GM21390 (cell line): ENCODE results near the gene CBLL1.

Experiments
- ATAC-seq: cut with Tn5 transposase; IDR thresholded peaks from one replicate; pipeline ENCODE4 v1.9.1; 2021; ENCODE audit not compliant: unreplicated experiment

The CBLL1 gene, protein sequence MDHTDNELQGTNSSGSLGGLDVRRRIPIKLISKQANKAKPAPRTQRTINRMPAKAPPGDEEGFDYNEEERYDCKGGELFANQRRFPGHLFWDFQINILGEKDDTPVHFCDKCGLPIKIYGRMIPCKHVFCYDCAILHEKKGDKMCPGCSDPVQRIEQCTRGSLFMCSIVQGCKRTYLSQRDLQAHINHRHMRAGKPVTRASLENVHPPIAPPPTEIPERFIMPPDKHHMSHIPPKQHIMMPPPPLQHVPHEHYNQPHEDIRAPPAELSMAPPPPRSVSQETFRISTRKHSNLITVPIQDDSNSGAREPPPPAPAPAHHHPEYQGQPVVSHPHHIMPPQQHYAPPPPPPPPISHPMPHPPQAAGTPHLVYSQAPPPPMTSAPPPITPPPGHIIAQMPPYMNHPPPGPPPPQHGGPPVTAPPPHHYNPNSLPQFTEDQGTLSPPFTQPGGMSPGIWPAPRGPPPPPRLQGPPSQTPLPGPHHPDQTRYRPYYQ

DNA sequence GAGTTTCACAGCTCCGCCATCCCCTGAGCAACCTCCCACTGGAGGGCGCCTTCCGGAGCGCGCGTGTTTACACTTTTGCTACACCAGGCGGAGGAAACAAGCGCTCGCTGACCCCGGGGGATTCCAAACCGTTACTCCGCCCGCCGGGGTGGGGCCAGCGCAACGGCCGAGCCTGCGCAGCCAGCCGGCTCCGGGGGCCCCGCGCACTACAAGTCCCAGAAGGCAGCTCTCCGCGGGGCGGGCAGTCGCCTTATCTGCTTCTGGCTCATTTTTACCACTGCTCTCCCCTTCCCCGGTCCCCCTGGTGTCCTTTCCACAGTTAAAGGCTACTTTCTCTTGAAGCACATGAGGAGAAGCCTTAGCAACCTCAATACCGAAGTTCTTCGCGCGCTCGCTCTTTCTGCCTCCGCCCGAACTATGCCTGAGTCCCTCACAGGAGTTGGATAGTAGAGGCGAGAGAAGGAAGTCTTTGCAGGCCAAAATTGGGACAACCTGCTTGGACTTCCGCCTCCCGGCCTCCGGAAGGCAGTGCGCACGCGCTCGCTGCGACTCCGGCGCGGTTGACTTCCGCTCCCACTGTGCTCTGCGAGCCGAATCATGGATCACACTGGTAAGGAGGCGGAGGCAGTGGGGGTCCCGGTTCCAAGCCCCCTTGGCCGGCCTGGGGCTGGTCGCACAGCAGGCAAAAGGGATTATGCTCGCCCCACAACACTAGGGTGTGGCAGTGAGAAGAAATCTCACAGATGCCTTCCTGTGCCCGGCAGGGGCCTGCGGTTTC is at the start of gene CBLL1:
Gene CBLL1 (plus strand): TSS at position 576 of the 778 bp plus-strand sequence. CDS start 22 bp downstream, at position 598.
- ATAC-seq: peak; percentile 89

DNA sequence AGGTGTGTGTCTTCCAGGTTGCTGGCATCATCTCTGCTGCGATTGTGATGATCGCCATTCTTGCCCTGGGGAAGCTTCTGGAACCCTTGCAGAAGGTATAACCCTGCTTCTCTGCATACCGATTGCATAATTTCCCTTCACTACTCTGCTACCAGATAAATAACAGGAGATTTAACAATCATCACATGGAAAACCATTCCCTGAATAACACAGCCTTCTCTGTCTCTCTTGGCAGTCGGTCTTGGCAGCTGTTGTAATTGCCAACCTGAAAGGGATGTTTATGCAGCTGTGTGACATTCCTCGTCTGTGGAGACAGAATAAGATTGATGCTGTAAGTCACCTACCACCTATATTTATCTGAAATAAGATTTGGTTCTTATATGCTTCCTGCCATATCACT is 49.6 kb upstream of the CBLL1 start:
- ATAC-seq: no peak

DNA sequence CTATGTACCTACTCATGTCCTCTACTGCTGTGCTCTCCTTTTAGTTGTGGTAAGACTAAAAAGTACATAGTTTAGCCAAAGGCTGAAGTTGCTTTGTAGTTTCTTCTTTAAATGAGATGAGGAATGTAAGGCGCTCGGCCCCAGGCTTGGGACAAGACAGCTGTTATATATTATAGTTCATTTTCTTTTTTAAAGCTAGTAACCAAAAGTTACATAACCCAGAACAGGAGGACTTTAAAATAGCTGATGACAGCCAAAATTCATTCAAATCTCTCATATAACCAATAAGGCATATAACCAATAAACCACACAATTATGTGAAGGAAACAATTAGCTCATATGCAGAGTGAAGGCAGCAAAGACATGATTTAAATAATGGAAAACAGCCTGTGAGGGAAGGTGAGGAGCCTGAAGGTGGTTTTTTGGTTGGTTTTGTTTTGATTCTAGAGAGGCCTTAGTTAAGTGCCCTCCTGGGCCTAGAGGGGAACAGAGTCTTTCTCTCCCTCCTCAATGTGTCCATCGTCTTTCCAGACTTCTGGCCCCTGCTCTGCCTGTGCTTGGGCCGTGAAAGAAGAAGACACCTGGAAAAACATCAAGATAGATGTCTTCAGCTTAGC is 47.5 kb upstream of the CBLL1 start:
- no peak for ATAC-seq

DNA sequence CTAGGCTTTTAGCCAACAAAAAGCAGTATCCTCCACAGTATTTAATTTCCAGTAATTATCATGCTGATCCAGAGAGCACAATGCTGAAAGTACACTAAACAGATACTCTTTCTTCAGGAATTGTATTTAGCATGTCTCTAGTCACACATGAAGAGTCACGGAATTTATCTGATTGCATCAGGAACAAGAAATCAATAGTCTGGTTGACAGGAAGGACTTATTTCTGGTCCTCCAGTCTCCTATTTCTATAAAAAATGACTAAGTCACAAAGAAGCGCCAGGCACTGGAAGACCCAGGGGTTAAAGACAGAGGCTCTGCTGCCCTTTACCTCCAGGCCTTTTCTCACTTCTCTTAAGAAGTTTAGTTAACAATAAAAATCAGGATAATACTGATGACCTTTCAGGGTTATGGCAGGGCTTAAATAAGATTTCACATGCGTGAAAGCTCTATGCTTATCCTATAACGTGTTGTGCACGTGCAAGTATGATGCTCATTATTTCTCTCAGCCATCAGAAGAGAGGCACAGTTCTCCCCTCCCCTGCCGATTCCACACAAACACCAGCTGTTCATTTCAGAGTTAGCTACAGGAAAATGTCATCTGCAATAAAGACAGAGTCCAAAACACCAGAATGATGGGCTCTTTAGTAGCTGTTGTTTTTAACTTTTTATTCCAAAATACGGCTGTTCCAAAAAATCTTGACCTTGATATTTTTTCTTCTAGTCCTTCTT is 46.5 kb upstream of the CBLL1 start:
- ATAC-seq: no peak

DNA sequence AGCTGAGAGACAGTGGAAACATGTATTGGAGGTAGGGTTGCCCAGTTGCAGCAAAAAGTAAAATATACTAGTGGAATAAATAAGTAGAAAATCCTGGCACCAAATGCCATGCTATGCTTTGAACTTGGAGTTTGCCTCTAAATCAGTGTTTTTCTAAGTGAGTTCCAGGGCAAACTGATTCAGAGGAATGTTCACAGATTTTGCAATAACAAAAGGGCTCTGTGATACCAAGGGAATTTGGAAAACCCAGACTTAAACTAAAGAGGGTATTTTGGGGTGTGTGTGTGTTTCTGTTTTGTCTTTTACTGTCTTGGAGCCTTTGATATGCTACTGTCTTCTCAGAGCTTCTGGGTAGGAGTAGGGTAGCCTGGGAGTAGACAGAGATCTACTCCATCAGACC is 43.4 kb upstream of the CBLL1 start:
- no peak for ATAC-seq

DNA sequence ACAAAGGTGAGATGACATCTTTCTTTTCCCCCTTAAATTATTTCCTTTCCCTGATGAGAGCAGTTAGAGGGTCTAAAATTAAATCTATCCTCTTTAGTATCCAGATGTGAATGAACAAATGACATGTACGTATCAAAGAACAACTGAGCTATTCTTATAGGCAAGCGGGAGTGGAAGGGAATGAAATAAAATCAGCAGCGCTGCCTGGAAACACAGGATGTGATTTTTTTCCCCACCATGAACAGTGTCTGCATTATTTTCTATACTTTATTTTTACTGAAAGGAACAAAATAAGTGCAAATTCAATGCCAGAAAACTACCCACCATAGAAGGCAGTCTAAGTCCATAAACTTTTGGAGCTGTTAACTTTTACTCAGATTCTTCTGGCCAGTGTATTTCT is 42.8 kb upstream of the CBLL1 start:
- ATAC-seq: no peak

DNA sequence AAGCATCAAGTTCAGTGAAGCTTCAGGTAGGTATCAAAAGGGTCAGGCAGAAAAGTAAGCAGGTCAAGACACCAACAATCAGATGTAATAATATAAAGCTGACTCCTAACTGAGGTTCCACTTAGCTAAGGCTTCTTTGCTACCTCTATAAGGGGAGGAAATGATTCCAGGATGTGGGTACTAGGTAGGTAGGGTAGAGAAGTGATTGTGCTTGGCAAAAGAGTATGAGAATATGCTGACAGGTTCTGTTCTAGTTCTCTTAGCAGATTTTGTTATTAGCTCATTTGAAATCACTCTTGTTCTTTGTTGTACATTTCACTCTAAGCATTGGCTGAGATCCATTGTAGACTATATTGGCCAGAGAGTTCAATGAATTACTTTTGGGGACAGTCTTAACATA is 40.7 kb upstream of the CBLL1 start:
- ATAC-seq: no peak

DNA sequence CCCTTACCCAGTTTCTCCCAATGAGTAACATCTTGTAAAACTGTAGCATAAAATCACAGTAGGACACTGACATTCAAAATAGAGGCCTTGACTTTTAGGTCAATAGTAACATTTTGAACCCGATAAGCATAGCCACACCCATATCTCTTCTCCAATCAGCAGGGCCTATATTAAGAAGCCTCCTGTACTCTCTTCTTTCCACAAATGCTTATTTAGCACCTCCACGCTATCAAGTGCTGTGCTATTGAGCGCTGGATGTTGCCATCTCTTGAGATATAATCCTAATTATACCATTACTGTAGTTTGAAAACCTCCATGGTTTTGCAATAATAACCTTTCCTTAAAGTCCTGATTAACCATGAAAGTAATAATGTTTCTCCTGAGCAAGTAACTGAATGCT is 40.1 kb upstream of the CBLL1 start:
- ATAC-seq: no peak

DNA sequence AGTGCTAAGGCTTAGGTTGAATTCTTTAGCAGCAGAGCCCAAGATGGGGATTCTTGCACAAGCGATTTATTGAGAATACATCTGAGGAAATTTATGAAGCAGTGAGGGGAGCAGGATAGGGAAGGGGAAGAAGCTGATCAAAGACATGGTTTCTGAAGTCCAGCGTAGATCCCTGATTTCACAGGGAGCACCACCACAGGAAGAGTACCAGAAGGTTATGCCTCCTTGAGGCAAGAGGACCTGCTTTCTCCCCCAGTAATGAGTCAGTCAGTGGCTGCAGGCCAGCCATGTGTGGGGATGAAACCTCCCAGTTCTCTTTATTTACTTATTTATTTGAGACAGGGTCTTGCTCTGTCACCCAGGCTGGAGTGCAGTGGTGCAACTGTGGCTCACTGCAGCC is 35.0 kb upstream of the CBLL1 start:
- no peak for ATAC-seq

DNA sequence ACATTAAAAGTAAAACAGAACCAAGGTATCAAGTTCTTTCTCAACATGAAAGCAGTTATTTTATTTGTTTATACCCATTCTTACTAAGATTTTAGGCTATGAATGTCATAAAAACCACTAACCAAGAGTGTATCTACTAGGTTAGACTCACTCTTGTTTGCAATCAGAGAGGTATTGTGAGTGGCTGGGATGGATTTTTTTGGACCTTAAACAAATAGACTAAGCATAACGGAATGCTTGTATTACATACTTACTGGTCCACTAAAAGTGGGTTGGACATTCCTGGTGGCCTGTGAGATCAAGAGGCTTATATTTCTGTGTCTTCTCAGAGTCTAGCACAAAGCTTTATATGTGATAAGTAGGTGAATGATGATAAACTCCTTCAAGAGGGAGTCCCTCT is 32.6 kb upstream of the CBLL1 start:
- ATAC-seq: no peak

DNA sequence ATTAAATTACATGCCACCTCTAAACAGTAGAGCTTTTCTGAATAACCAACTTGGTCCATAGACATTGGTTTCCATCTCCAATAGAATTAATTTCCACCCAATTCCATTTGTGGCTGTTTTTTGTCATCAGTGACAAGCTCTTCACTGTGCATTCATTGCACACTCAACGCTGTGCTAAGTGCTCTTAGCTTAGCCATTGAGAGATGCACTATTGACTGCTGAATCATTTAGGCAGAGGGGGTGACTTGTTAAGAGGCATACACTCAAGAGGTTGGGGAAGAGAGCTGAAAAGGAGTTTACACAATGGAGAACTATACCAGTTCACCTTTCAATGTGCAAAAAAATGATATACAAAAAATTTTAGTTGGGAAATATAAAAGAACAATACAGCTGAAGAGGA is 31.9 kb upstream of the CBLL1 start:
- no peak for ATAC-seq

DNA sequence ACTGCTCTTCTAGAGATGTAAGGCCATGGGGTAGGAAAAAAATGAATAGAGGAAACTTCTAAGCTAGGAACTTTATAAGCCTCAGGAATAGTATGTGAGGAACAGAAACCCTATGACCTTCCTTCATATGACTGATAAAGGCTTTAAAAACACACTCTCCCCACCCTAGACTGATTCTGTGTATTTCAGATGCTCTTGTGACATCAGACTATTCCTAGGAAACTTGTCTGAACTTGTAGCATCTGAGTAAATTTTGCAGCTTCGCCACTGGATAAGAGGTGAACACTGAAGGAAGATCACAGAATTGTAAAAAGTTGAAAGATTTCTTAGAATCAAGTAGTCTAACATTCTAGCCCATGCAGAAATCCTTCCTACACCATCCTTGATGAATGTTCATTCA is 31.0 kb upstream of the CBLL1 start:
- no peak for ATAC-seq

DNA sequence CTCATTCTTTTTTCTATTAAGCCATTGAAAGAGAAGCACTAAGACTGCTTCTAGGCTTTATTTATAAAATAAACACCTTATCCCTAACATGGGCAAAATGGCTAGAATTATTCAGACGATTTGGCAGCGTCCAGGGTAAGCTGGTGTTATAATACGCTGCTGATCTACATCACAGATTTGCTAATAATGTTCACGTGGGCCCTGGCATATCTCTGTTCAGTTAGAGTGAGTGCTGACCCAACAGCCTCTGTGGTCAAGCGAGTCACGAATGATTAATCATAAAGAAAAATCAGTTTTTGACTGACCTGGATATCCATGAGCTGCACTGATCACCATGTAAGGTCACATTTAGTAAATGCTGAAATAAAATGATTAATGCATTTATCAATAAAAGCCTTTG is 28.4 kb upstream of the CBLL1 start:
- ATAC-seq: no peak

DNA sequence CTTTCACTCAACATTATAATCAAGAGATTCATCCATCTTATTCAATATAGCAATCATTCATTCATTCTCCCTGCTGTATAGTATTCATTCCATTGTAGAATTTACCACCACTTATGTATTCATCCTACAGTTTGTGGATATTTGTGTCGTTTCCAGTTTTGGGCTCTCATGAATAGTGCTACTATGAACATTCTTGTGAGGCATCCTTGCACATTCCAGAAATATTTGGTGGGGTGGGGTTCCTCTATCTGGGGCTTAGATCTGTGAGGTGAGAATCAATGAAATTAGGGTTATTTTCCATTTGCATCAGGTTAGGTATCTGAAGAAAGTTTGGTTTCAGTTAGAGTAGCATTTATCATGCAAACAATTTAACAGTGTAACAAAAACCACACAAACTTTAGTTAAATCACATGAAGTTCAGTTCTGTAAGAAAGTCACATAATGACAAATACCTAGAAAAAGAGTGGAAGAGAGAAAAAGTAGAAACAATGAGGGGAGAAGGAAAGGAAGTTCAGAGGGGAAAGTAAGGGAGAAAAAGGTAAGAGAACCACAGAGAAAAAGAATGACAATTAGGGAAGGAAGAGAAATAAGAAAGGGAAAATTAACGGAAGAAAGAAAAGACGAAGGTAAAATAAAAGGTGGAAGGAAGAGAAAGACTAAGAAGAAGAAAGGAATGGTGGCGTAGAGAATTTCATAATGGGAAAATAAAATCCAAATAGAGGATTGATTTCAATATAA is 25.3 kb upstream of the CBLL1 start:
- no peak for ATAC-seq

DNA sequence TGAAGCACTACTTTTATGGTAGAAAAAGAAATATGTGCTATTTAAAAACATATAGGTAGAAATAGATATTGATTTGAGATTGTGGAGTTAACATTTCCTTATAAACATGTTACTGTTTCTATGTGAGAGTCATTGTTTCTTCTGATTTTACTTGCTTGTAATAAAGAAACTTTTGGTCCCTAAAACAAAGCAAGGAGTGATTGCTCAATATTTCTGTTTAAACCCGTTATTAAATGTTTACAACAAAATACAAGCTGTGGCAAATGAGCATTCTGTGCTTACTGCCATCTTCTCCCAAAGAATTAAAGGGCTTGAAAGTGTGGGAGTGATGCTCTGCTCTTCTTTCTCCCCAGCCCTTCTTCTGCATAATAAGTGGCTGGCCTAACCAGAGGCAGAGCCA is 22.7 kb upstream of the CBLL1 start:
- no peak for ATAC-seq

DNA sequence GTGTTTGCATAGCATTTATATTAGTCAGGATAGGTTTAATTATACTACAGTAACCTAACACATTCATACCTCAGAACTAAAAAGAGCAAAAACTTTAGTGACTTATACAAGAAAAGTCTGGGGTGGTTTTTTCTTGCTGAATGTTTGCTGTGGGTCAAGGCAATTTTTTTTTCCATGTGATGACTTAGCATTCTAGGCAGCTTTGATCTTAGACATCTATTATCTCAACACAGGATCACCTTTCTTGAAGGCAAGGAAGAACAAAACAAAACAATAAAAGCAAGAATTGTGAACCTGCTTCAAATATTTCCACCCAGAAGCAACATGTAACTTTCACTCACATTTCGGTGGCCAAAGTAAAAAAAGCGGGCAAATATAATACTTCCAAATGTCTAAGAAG is 20.7 kb upstream of the CBLL1 start:
- no peak for ATAC-seq

DNA sequence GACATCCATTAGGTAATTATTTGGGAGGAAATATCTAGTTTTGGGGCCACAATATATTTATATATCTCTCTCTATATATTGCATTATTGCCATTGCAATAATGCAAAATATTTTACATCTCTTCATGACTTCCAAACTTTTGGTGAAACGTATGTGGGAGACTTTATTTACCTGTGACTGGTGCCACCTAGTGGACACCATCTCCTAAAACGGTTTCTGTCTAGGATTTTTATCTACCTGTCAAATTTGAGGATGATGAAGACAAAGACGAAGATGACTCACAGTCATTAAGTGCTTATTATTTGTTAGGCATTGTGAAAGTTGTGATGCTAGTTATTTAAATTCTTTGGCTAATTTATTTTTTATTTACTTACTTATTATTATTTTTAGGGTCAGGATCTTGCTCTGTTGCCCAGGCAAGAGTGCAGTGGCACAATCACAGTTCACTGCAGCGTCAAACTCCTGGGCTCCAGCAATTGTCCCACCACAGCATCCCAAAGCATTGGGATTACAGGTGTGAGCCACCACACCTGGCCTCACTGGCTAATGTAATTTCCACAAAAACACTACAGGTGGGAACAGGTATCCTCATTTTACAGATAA is 18.7 kb upstream of the CBLL1 start:
- no peak for ATAC-seq

DNA sequence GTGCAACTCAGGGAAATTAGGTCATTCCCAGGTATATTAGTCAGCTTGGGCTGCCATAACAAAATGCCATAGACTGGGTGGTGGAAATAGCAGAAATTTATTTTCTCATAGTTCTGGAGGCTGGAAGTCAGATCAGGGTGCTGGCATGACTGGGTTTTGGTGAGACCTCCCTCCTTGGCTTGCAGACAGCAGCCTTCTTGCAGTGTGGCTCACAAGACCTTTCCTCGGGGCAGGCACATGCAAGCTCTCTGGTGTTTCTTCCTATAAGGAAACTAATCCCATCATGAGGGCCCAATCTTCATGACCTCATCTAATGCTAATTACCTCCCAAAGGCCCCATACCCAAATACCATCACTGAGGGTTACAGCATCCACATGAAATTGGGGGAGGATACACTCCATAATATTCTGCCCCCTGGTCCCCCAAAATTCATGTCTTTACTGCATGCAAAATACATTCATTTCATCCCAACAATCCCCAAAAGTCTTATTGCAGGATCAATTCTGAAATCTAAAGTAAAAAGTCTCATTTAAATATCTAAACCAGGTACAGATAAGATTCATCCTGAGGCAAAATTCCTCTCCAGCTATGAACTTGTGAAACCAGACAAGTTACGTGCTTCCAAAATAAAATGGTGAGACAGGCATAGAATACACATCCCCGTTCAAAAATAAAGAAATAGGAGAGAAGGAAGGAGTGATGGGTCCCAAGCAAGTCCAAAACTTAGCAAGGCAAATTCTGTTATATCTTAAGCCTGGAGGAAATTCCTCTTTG is 17.4 kb upstream of the CBLL1 start:
- no peak for ATAC-seq

DNA sequence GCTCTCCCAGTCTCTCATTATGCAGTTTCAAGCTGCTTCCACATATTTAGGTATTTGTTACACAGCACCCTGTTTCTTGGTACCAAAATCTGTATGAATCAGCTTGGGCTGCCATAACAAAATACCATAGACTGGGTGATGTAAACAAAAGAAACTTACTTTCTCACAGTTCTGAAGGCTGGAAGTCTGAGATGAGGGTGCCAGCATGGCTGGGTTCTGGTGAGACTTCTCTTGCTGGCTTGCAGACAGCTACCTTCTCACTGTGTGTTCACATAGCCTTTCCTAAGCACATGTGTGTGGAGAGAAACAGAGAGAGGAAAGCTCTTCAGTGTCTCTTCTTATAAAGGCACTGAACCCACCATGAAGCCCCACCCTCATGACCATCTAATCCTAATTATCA is 15.7 kb upstream of the CBLL1 start:
- ATAC-seq: no peak
